Naive thymus-derived CD8-positive, alpha-beta T cell (primary cell): ENCODE measurements around the gene AKR7A3. TPM values are rescaled to one million over a fixed set of nuclear protein-coding genes. Genes with fewer than 3 reads are reported as not detected.

Source experiments
- polyA plus RNA-seq, 3 donors: library from polyadenylated mRNA; unstranded; fragments of 300-500 nt; fragmentation: Illumina TruSeq; gene quantifications; one replicate each; pipeline ENCODE4 v1.2.3, GENCODE V29; 2021
- total RNA-seq, 8 experiments: library from RNA in 2 of 8; stranded (reverse) in 2 of 8; gene quantifications; one replicate each; pipeline ENCODE4 v1.2.3 and lab custom pipeline; 2021 to 2026

The AKR7A3 gene
- total and polyA plus RNA-seq, 5 experiments from 2014 or later: 0.08 to 1.5 (median 0.96) TPM; not detected in 2

Other genes starting within 250 kb of the AKR7A3 start
- 100 to 1,000 TPM; 147 to 156 TPM for gene UBR4, start 78.5 kb downstream of the AKR7A3 start, total RNA-seq
- 10 to 100 TPM; 10.2 to 23.0 (median 17.0) TPM for gene UBR4, start 78.5 kb downstream of the AKR7A3 start, polyA plus RNA-seq
- gene EMC1, start 37.2 kb downstream of the AKR7A3 start, total RNA-seq: 10 to 100 TPM; 37.9 to 38.9 TPM
- 10 to 100 TPM; 16.1 to 22.4 (median 21.0) TPM for gene EMC1, start 37.2 kb downstream of the AKR7A3 start, polyA plus RNA-seq
- gene MRTO4, start 37.0 kb downstream of the AKR7A3 start, total RNA-seq: 10 to 100 TPM; 27.6 to 38.0 TPM
- gene MRTO4, start 37.0 kb downstream of the AKR7A3 start, polyA plus RNA-seq: 10 to 100 TPM; 24.7 to 37.4 (median 34.7) TPM
- gene AKR7A2, start 23.4 kb upstream of the AKR7A3 start, total RNA-seq: 10 to 100 TPM; 24.8 to 27.7 TPM
- gene AKR7A2, start 23.4 kb upstream of the AKR7A3 start, polyA plus RNA-seq: 100 to 1,000 TPM in 2 of 3 donors, 10 to 100 TPM in 1; 99.3 to 116 (median 115) TPM
- gene SLC66A1, start 23.6 kb upstream of the AKR7A3 start, total RNA-seq: 1 to 10 TPM; 4.8 to 6.4 TPM
- 1 to 10 TPM; 3.1 to 4.3 (median 3.7) TPM for gene SLC66A1, start 23.6 kb upstream of the AKR7A3 start, polyA plus RNA-seq
- gene CAPZB, start 196.8 kb upstream of the AKR7A3 start, total RNA-seq: 100 to 1,000 TPM; 268 to 289 TPM
- gene CAPZB, start 196.8 kb upstream of the AKR7A3 start, polyA plus RNA-seq: 100 to 1,000 TPM; 475 to 592 (median 562) TPM